Measurements from ENCODE around the gene SLC22A15.

Gene SLC22A15

GRCh38 chr1:116001739-116002487 is 25.6 kb downstream of the SLC22A15 start:
- no peak for TF ChIP-seq CTCF (IDR thresholded peaks at IDR 0.05; ENCODE audit: low read depth, low read length)
- DNase-seq (ENCODE audit: extremely low read depth, low read depth) = no peak

- no peak for TF ChIP-seq CTCF (IDR thresholded peaks at IDR 0.05; ENCODE audit: low read depth, low read length)
- DNase-seq (ENCODE audit: extremely low read depth, low read depth) = no peak
These were observed 26.6 kb downstream of the SLC22A15 start for GRCh38 chr1:116002781-116003420.

GRCh38 chr1:116003823-116004222 is 27.5 kb downstream of the SLC22A15 start:
- TF ChIP-seq CTCF (IDR thresholded peaks at IDR 0.05; ENCODE audit: low read depth, low read length) = no peak
- no peak for DNase-seq (ENCODE audit: extremely low read depth, low read depth)

GRCh38 chr1:116006486-116006964 is 30.2 kb downstream of the SLC22A15 start:
- no peak for TF ChIP-seq CTCF (IDR thresholded peaks at IDR 0.05; ENCODE audit: low read depth, low read length)
- DNase-seq (ENCODE audit: extremely low read depth, low read depth) = no peak

- no peak for DNase-seq (ENCODE audit: extremely low read depth, low read depth)
- TF ChIP-seq CTCF (IDR thresholded peaks at IDR 0.05; ENCODE audit: low read depth, low read length) = no peak
These were observed 32.5 kb downstream of the SLC22A15 start for GRCh38 chr1:116008656-116009390.

GRCh38 chr1:116012716-116013115 is 36.4 kb downstream of the SLC22A15 start:
- DNase-seq (ENCODE audit: extremely low read depth, low read depth) = no peak
- TF ChIP-seq CTCF (IDR thresholded peaks at IDR 0.05; ENCODE audit: low read depth, low read length) = no peak

- no peak for TF ChIP-seq CTCF (IDR thresholded peaks at IDR 0.05; ENCODE audit: low read depth, low read length)
These were observed 39.4 kb downstream of the SLC22A15 start for GRCh38 chr1:116015679-116016078.

More at GRCh38 chr1:116015679-116016078, 39.4 kb downstream of the SLC22A15 start:
- DNase-seq (ENCODE audit: extremely low read depth, low read depth) = no peak
